H1 (cell line): Measurements from ENCODE around the gene ALDH3A1. TPM values are rescaled to one million over a fixed set of nuclear protein-coding genes. Genes with fewer than 3 reads are reported as not detected.

ENCODE experiments used
- CTCF ChIA-PET: fragments of 300-600 bp; sonication (Branson Sonifier 250); formaldehyde crosslinking; loops from one replicate; lab custom pipeline; 2021; ENCODE audit not compliant: partially characterized antibody; lab: Charles Lee
- POLR2A ChIA-PET: fragments of 300-600 bp; sonication (Branson Sonifier 250); formaldehyde crosslinking; loops from one replicate; lab custom pipeline; 2021; ENCODE audit warnings: inconsistent platforms; ENCODE audit not compliant: partially characterized antibody; lab: Charles Lee
- DNase-seq, 2 experiments: peaks; one replicate each; pipeline versions ENCODE4 v3.0.0 to v3.0.0-alpha.2; 2010 to 2022; ENCODE audit warnings: low spot score in 2 of 2, low read depth in 1 of 2, mixed read lengths in 1 of 2
- FAIRE-seq: peaks from 2 replicates; lab custom pipeline; 2011; peaks lifted over from hg19 to GRCh38; lab: Jason Lieb, UNC
- H2AFZ ChIP-seq: 2 replicates; pipeline ENCODE4 v1.8.1; 2012; ENCODE audit warnings: low read length, inconsistent platforms
- H2AK5ac ChIP-seq: 2 replicates; pipeline ENCODE4 v1.6.1; 2013; ENCODE audit warnings: low read depth, low read length
- H2BK120ac ChIP-seq: replicated peaks from 2 replicates; pipeline ENCODE3; 2013; ENCODE audit warnings: low read depth, low read length, inconsistent platforms
- H2BK12ac ChIP-seq: 2 replicates; pipeline ENCODE4 v1.6.1; 2013; ENCODE audit warnings: low read depth, low read length
- H2BK15ac ChIP-seq: 2 replicates; pipeline ENCODE4 v1.6.1; 2013; ENCODE audit warnings: low read length
- H2BK20ac ChIP-seq: 2 replicates; pipeline ENCODE4 v1.6.1; 2013; ENCODE audit warnings: low read length
- H2BK5ac ChIP-seq: 2 replicates; pipeline ENCODE4 v1.6.1; 2013; ENCODE audit warnings: low read depth, low read length
- H3K14ac ChIP-seq: 2 replicates; pipeline ENCODE4 v1.6.1; 2013; ENCODE audit warnings: inconsistent platforms; ENCODE audit not compliant: insufficient read length
- H3K18ac ChIP-seq: 2 replicates; pipeline ENCODE4 v1.6.1; 2013; ENCODE audit warnings: low read length; ENCODE audit errors: extremely low read depth
- H3K23ac ChIP-seq: 2 replicates; pipeline ENCODE4 v1.6.1; 2013; ENCODE audit warnings: inconsistent platforms; ENCODE audit not compliant: insufficient read length
- H3K23me2 ChIP-seq: 2 replicates; pipeline ENCODE4 v1.6.1; 2013; ENCODE audit warnings: low read depth, low read length
- H3K27ac ChIP-seq: 2 replicates; pipeline ENCODE4 v1.6.1; 2011; ENCODE audit warnings: low read depth, low read length, inconsistent platforms
- H3K27me3 ChIP-seq, 4 experiments: replicated peaks in 1 of 4; 1 replicate in 1 of 4; 2 replicates in 3 of 4; pipeline versions ENCODE4 v1.6.1 to v1.8.1; 2011 to 2013; ENCODE audit warnings: low read length in 3 of 4, mild to moderate bottlenecking in 3 of 4, inconsistent platforms in 2 of 4, mixed read lengths in 2 of 4, moderate library complexity in 1 of 4; ENCODE audit not compliant: control insufficient read depth in 3 of 4, insufficient read depth in 3 of 4; ENCODE audit errors: extremely low read depth in 1 of 4
- H3K36me3 ChIP-seq, 4 experiments: 2 replicates each; pipeline versions ENCODE4 v1.6.1 to v1.8.1; 2011 to 2013; ENCODE audit warnings: mild to moderate bottlenecking in 4 of 4, low read length in 3 of 4, moderate library complexity in 2 of 4, control low read depth in 1 of 4, inconsistent platforms in 1 of 4; ENCODE audit not compliant: insufficient read depth in 4 of 4, control insufficient read depth in 2 of 4
- H3K4ac ChIP-seq: replicated peaks from 2 replicates; pipeline ENCODE3; 2013; ENCODE audit warnings: low read length, low read depth, mixed read lengths, inconsistent platforms; ENCODE audit not compliant: insufficient read length
- H3K4me1 ChIP-seq, 4 experiments: replicated peaks in 1 of 4; 1 replicate in 1 of 4; 2 replicates in 3 of 4; pipeline versions ENCODE4 v1.6.1 to v1.8.1; 2011 to 2013; ENCODE audit warnings: low read length in 3 of 4, inconsistent platforms in 2 of 4, mixed read lengths in 1 of 4; ENCODE audit not compliant: insufficient read depth in 4 of 4, control insufficient read depth in 3 of 4
- H3K4me2 ChIP-seq, 2 experiments: 2 replicates each; pipeline versions ENCODE4 v1.6.1 to v1.8.1; 2011 to 2013; ENCODE audit warnings: low read depth in 2 of 2, low read length in 2 of 2, control low read depth in 1 of 2, inconsistent platforms in 1 of 2, mild to moderate bottlenecking in 1 of 2; ENCODE audit not compliant: insufficient read depth in 1 of 2
- H3K4me3 ChIP-seq, 4 experiments: fragments of 200-600, 300-600 bp in 1 of 4; sonication (generic), shearing (Covaris generic), sonication (Bioruptor Twin) in 1 of 4; 2 replicates each; pipeline versions ENCODE4 v1.5.1 to v1.8.1; 2011 to 2016; ENCODE audit warnings: low read length in 4 of 4, low read depth in 3 of 4, control low read depth in 2 of 4, inconsistent platforms in 2 of 4, mild to moderate bottlenecking in 2 of 4, mixed read lengths in 1 of 4, moderate library complexity in 1 of 4; ENCODE audit not compliant: insufficient read depth in 2 of 4; ENCODE audit errors: extremely low read depth in 1 of 4
- H3K56ac ChIP-seq: replicated peaks from 2 replicates; pipeline ENCODE3; 2013; ENCODE audit warnings: low read depth, mild to moderate bottlenecking, mixed read lengths, low read length, inconsistent platforms; ENCODE audit not compliant: insufficient read length
- H3K79me1 ChIP-seq: 2 replicates; pipeline ENCODE4 v1.6.1; 2013; ENCODE audit warnings: low read depth, low read length, control low read depth
- H3K79me2 ChIP-seq, 2 experiments: 2 replicates each; pipeline versions ENCODE4 v1.6.1 to v1.8.1; 2012 to 2013; ENCODE audit warnings: low read length in 2 of 2, mild to moderate bottlenecking in 2 of 2, inconsistent platforms in 1 of 2; ENCODE audit not compliant: insufficient read depth in 2 of 2, control insufficient read depth in 1 of 2
- H3K9ac ChIP-seq, 4 experiments: replicated peaks in 1 of 4; 1 replicate in 1 of 4; 2 replicates in 3 of 4; pipeline versions ENCODE4 v1.6.1 to v1.8.1; 2011 to 2013; ENCODE audit warnings: low read depth in 3 of 4, low read length in 3 of 4, control low read depth in 2 of 4, mild to moderate bottlenecking in 2 of 4, moderate library complexity in 2 of 4, inconsistent platforms in 1 of 4; ENCODE audit errors: extremely low read depth in 1 of 4
- H3K9me3 ChIP-seq, 2 experiments: 2 replicates each; pipeline versions ENCODE4 v1.6.1 to v1.8.1; 2012 to 2013; ENCODE audit warnings: mild to moderate bottlenecking in 2 of 2, moderate library complexity in 2 of 2, control low read depth in 1 of 2, inconsistent platforms in 1 of 2, low read depth in 1 of 2, low read length in 1 of 2, mixed read lengths in 1 of 2; ENCODE audit not compliant: insufficient read depth in 2 of 2
- H4K20me1 ChIP-seq, 2 experiments: replicated peaks in 1 of 2; 2 replicates each; pipeline versions ENCODE3 to v1.8.1; 2011 to 2013; ENCODE audit warnings: inconsistent platforms in 2 of 2, low read length in 2 of 2, mild to moderate bottlenecking in 1 of 2; ENCODE audit not compliant: insufficient read depth in 2 of 2, control insufficient read depth in 1 of 2
- H4K5ac ChIP-seq: 2 replicates; pipeline ENCODE4 v1.6.1; 2013; ENCODE audit warnings: low read length, low read depth, mixed read lengths, inconsistent platforms; ENCODE audit not compliant: insufficient read length
- H4K8ac ChIP-seq: 2 replicates; pipeline ENCODE4 v1.8.0; 2013; ENCODE audit warnings: mild to moderate bottlenecking, moderate library complexity, low read length, inconsistent platforms; ENCODE audit not compliant: insufficient read depth; ENCODE audit errors: extremely low read depth
- H4K91ac ChIP-seq: replicated peaks from 2 replicates; pipeline ENCODE3; 2013; ENCODE audit warnings: low read length, mixed read lengths, inconsistent platforms; ENCODE audit not compliant: insufficient read length
- CEBPB ChIP-seq: IDR thresholded peaks from 2 replicates; pipeline ENCODE4 v1.6.1; 2012; ENCODE audit warnings: low read depth, low read length
- CHD2 ChIP-seq: IDR thresholded peaks from 2 replicates; pipeline ENCODE4 v1.6.1; 2012; ENCODE audit warnings: low read length, improper control_type of control experiment
- HDAC2 ChIP-seq, 2 experiments: fragments of 300-600 bp in 1 of 2; sonication (generic) in 1 of 2; IDR thresholded peaks; 2 replicates each; pipeline ENCODE4 v1.6.1; 2011 to 2012; ENCODE audit warnings: low read depth in 2 of 2, low read length in 2 of 2, mild to moderate bottlenecking in 2 of 2, moderate library complexity in 2 of 2, borderline replicate concordance in 1 of 2, inconsistent platforms in 1 of 2
- HDAC6 ChIP-seq: IDR thresholded peaks from one replicate; pipeline ENCODE4 v1.7.1; 2012; ENCODE audit warnings: low read depth, mild to moderate bottlenecking, inconsistent platforms, low read length, moderate library complexity
- PHF8 ChIP-seq: fragments of 200-600 bp; sonication (generic); conservative IDR thresholded peaks from 2 replicates; pipeline ENCODE4 v1.7.1; 2012; ENCODE audit warnings: low read depth, mild to moderate bottlenecking, inconsistent platforms, low read length, moderate library complexity
- POU5F1 ChIP-seq: IDR thresholded peaks from 2 replicates; pipeline ENCODE4 v1.6.1; 2011; ENCODE audit warnings: low read depth, mild to moderate bottlenecking, low read length, moderate library complexity
- RFX5 ChIP-seq: IDR thresholded peaks from 2 replicates; pipeline ENCODE4 v1.6.1; 2011; ENCODE audit warnings: low read depth, low read length, improper control_type of control experiment, borderline replicate concordance
- RXRA ChIP-seq: IDR thresholded peaks from 2 replicates; pipeline ENCODE4 v1.6.1; 2011; ENCODE audit warnings: low read depth, mild to moderate bottlenecking, low read length, moderate library complexity; ENCODE audit not compliant: insufficient read depth
- SIN3A ChIP-seq, 2 experiments: IDR thresholded peaks in 1 of 2; conservative IDR thresholded peaks in 1 of 2; 2 replicates each; pipeline ENCODE4 v1.6.1; 2011 to 2012; ENCODE audit warnings: low read length in 2 of 2, improper control_type of control experiment in 1 of 2, low read depth in 1 of 2, mild to moderate bottlenecking in 1 of 2
- SP1 ChIP-seq: IDR thresholded peaks from 2 replicates; pipeline ENCODE4 v1.6.1; 2011; ENCODE audit warnings: low read depth, low read length
- SP2 ChIP-seq: IDR thresholded peaks from 2 replicates; pipeline ENCODE4 v1.6.1; 2012; ENCODE audit warnings: mild to moderate bottlenecking, low read length, inconsistent platforms
- SP4 ChIP-seq: IDR thresholded peaks from 2 replicates; pipeline ENCODE4 v1.6.1; 2012; ENCODE audit warnings: low read length, inconsistent platforms
- SUZ12 ChIP-seq: fragments of 200-600 bp; sonication (generic); IDR thresholded peaks from 2 replicates; pipeline ENCODE4 v1.6.1; 2012; ENCODE audit warnings: mild to moderate bottlenecking, inconsistent platforms, low read length, moderate library complexity, mixed read lengths
- TAF1 ChIP-seq: IDR thresholded peaks from 2 replicates; pipeline ENCODE4 v1.6.1; 2011; ENCODE audit warnings: mild to moderate bottlenecking, low read depth, low read length
- TBP ChIP-seq: IDR thresholded peaks from 2 replicates; pipeline ENCODE4 v1.6.1; 2011; ENCODE audit warnings: low read depth, low read length, improper control_type of control experiment
- TEAD4 ChIP-seq: IDR thresholded peaks from 2 replicates; pipeline ENCODE4 v1.6.1; 2012; ENCODE audit warnings: low read depth, low read length, inconsistent platforms, mixed read lengths
- WGBS, 2 experiments: shearing (Covaris generic) in 1 of 2; methylation state at CpG; one replicate each; pipeline versions ENCODE4 v1.1.6 to v1.1.7; 2013 to 2015; ENCODE audit warnings: low lambda C conversion rate in 2 of 2, mixed read lengths in 2 of 2, inconsistent platforms in 1 of 2, low coverage in 1 of 2, missing lambda C conversion rate in 1 of 2; ENCODE audit not compliant: insufficient replicate concordance in 2 of 2, insufficient coverage in 1 of 2, insufficient read length in 1 of 2; ENCODE audit errors: extremely low coverage in 1 of 2, missing lambda C conversion rate in 1 of 2; 5-methylcytosine and 5-hydroxymethylcytosine counted together
- polyA plus RNA-seq, 7 experiments: library from polyadenylated mRNA; depleted of rRNA in 3 of 7; stranded (reverse) in 5 of 7; unstranded in 2 of 7; fragments of >200 nt in 5 of 7; fragments of 200-250 nt in 2 of 7; gene quantifications; 1 replicate in 5 of 7; 2 replicates in 1 of 7; 4 replicates in 1 of 7; pipeline versions ENCODE4 v1.2.1 to v1.2.3, GENCODE V29; 2011 to 2013; ENCODE audit warnings: missing spikeins in 2 of 7, mixed read lengths in 2 of 7
- total RNA-seq: library from RNA; stranded (reverse); fragmentation: NEBNext Ultra II Directional; extraction: Animal tissue kit (Norgen Biotek cat#: 25700); gene quantifications from 2 replicates; pipeline ENCODE4 v1.2.1, GENCODE V29; 2021

The ALDH3A1 gene
- total and polyA plus RNA-seq, 2 of the 8 experiments (the other 6 are each of a cell fraction or from before 2014, with no cell fraction given) = 0.37 to 1.4 TPM

- Histone ChIP-seq H2AK5ac (no peak overlapping the region), H3K4me3 (no peak overlapping the region), H3K79me1 (no peaks in the 10 kb centered on the region), H4K8ac (no peak overlapping the region), H3K18ac (no peak overlapping the region), H3K79me2 (no peaks in the 10 kb centered on the region), H3K4me1 (no peaks in the 10 kb centered on the region), H3K27ac (no peak overlapping the region), H2AFZ (no peak overlapping the region), H3K23me2 (no peaks in the 10 kb centered on the region), H3K23ac (no peak overlapping the region), H2BK12ac (no peak overlapping the region), H4K5ac (no peak overlapping the region), H3K36me3 (no peaks in the 10 kb centered on the region), H2BK15ac (no peak overlapping the region), H2BK20ac (no peak overlapping the region), H3K9ac (no peak overlapping the region), H2BK120ac (no peak overlapping the region), H3K4me2 (no peak overlapping the region), H3K56ac (no peak overlapping the region), H2BK5ac (no peak overlapping the region), H3K4ac (no peak overlapping the region), H4K91ac (no peak overlapping the region), H3K9me3 (no peaks in the 10 kb centered on the region), H4K20me1 (no peaks in the 10 kb centered on the region), H3K27me3 (no peaks in the 10 kb centered on the region), H3K14ac (no peak overlapping the region)
- no peak for FAIRE-seq
- DNase-seq = no peak
- POLR2A ChIA-PET = no interaction called here
- 88% methylated on average over 4 of the region's 4 CpGs; no CpG with 5 or more reads in 1 of the 2 experiments for WGBS, 2 experiments
- CTCF ChIA-PET = interaction anchor here (0.6 to 1.8 kb wide), 4 partner anchors 10 to 163 kb away, joined by 3 to 4 read pairs (median 3); no protein-coding TSS in a partner anchor
- TF ChIP-seq TBP = no peak
- TF ChIP-seq TEAD4 = no peak
- TF ChIP-seq TAF1 = no peak
- TF ChIP-seq SIN3A (conservative IDR thresholded peaks at IDR 0.05 in 1 of 2, IDR thresholded peaks at IDR 0.05 in 1 of 2; ENCODE audit: low read depth in 1 of 2, low read length in 2 of 2) = no peak
- TF ChIP-seq HDAC2 (IDR thresholded peaks at IDR 0.05; ENCODE audit: borderline replicate concordance in 1 of 2, low read depth in 2 of 2, low read length in 2 of 2) = no peak
- TF ChIP-seq POU5F1 = no peak
- TF ChIP-seq CHD2 = no peak
- no peak for TF ChIP-seq PHF8
- no peak for TF ChIP-seq SP2
- no peak for TF ChIP-seq SUZ12
- no peak for TF ChIP-seq SP4
- TF ChIP-seq SP1 = no peak
- TF ChIP-seq HDAC6 = no peak
- TF ChIP-seq RXRA = no peak
- no peak for TF ChIP-seq CEBPB
- no peak for TF ChIP-seq RFX5
Observed at GRCh38 chr17:19730843-19731242, 17.3 kb downstream of the ALDH3A1 start.
